Measurements from ENCODE around the gene CNN2. TPM values are rescaled to one million over a fixed set of nuclear protein-coding genes. Genes with fewer than 3 reads are reported as not detected.
A peak's percentile ranks its signal among the peaks of the same experiment; 100 is the strongest.

Gene CNN2
- total and polyA plus RNA-seq, 2 of the 8 experiments (the other 6 are each of a cell fraction or from before 2014, with no cell fraction given) = 189 to 551 TPM

GRCh38 chr19:1065606-1066109 is 39.2 kb downstream of the CNN2 start:
- peak overlapping the region; percentile 35 to 68; a peak in 1 of 4 replicates for H3K4me2 ChIP-seq (ENCODE audit: insufficient read depth in 1 of 2, low read depth in 2 of 2, low read length in 2 of 2)
- no peak overlapping the region for H4K5ac ChIP-seq (ENCODE audit: insufficient read length, low read depth, low read length)
- TF ChIP-seq TAF7 (optimal IDR thresholded peaks at IDR 0.05; ENCODE audit: borderline replicate concordance, low read depth, low read length) (no peak), SUZ12 (IDR thresholded peaks at IDR 0.05; ENCODE audit: low read length) (no peak), POLR2AphosphoS5 (IDR thresholded peaks at IDR 0.05; ENCODE audit: low read depth, low read length) (0 out of 2 replicates have a peak, but pooled peaks have one; percentile 20)
- no peak overlapping the region; the same call in 1 of the 2 replicates for H4K8ac ChIP-seq (ENCODE audit: extremely low read depth, insufficient read depth, low read length)
- peaks cover 0 to 8% of the 10 kb centered on the region in 2 experiments for H4K20me1 ChIP-seq (replicated peaks in 1 of 2; ENCODE audit: control insufficient read depth in 1 of 2, insufficient read depth in 2 of 2, low read length in 2 of 2)
- H3K4me3 ChIP-seq (ENCODE audit: extremely low read depth in 1 of 4, insufficient read depth in 2 of 4, low read depth in 3 of 4, low read length in 4 of 4) = no peak overlapping the region
- peaks cover 11% of the 10 kb centered on the region; the same call in 1 of the 2 replicates for H3K23me2 ChIP-seq (ENCODE audit: low read depth, low read length)
- H3K18ac ChIP-seq (ENCODE audit: extremely low read depth, low read length) = peak overlapping the region; percentile 38; the same call in 1 of the 2 replicates
- peak overlapping the region; percentile 29; the same call in 1 of the 2 replicates for H2AK5ac ChIP-seq (ENCODE audit: low read depth, low read length)
- H2BK15ac ChIP-seq (ENCODE audit: low read length) = peak overlapping the region; percentile 46; the same call in 1 of the 2 replicates
- no peaks in the 10 kb centered on the region for H3K36me3 ChIP-seq (ENCODE audit: control insufficient read depth in 2 of 4, insufficient read depth in 4 of 4, low read length in 3 of 4)
- H4K91ac ChIP-seq (replicated peaks; ENCODE audit: insufficient read length, low read length) = no peak overlapping the region
- H3K9me3 ChIP-seq (ENCODE audit: insufficient read depth in 2 of 2, low read depth in 1 of 2, low read length in 1 of 2) = peaks cover 0 to 21% of the 10 kb centered on the region in 2 experiments; a peak in 2 of 4 replicates
- H3K79me2 ChIP-seq (ENCODE audit: control insufficient read depth in 1 of 2, insufficient read depth in 2 of 2, low read length in 2 of 2) = no peaks in the 10 kb centered on the region
- H3K9ac ChIP-seq (replicated peaks in 1 of 4; ENCODE audit: extremely low read depth in 1 of 4, low read depth in 3 of 4, low read length in 3 of 4) = no peak overlapping the region
- H3K4ac ChIP-seq (replicated peaks; ENCODE audit: insufficient read length, low read depth, low read length) = peak overlapping the region; percentile 67
- H2BK12ac ChIP-seq (ENCODE audit: low read depth, low read length) = 0 out of 2 replicates have a peak overlapping the region, but pooled peaks have one; percentile 80
- peak overlapping the region; percentile 60; the same call in 1 of the 2 replicates for H2BK5ac ChIP-seq (ENCODE audit: low read depth, low read length)
- no peak overlapping the region for H3K56ac ChIP-seq (replicated peaks; ENCODE audit: insufficient read length, low read depth, low read length)
- WGBS, 2 experiments (ENCODE audit: extremely low coverage in 1 of 2, insufficient coverage in 1 of 2, insufficient read length in 1 of 2, insufficient replicate concordance in 2 of 2, low coverage in 1 of 2, low lambda C conversion rate in 2 of 2, missing lambda C conversion rate in 1 of 2) = 79% methylated on average over 17 of the region's 17 CpGs; no CpG with 5 or more reads in 1 of the 2 experiments
- peaks cover 0 to 26% (median 18%) of the 10 kb centered on the region in 4 experiments; a peak in 5 of 7 replicates for H3K27me3 ChIP-seq (replicated peaks in 1 of 4; ENCODE audit: control insufficient read depth in 3 of 4, extremely low read depth in 1 of 4, insufficient read depth in 3 of 4, low read length in 3 of 4)
- H3K27ac ChIP-seq (ENCODE audit: low read depth, low read length) = no peak overlapping the region
- ChIA-PET POLR2A (ENCODE audit: partially characterized antibody) (interaction anchor here (0.5 to 6.9 kb wide), 15 partner anchors 9 to 290 kb away, joined by 3 to 97 read pairs (median 5); partner anchors contain the start of genes CIRBP, CNN2, GPX4 and RNU6-2), CTCF (ENCODE audit: partially characterized antibody) (interaction anchor here (0.9 to 5.2 kb wide), 15 partner anchors 9 to 387 kb away, joined by 3 to 54 read pairs (median 4); partner anchors contain the start of genes ABCA7 and ATP5F1D)
- no peak overlapping the region for H3K23ac ChIP-seq (ENCODE audit: insufficient read length)
- no peak for DNase-seq (ENCODE audit: low read depth in 1 of 2, low spot score in 2 of 2)
- FAIRE-seq = no peak
- no peak overlapping the region for H2AFZ ChIP-seq (ENCODE audit: low read length)
- no peak overlapping the region for H2BK120ac ChIP-seq (replicated peaks; ENCODE audit: low read depth, low read length)
- peaks cover 0 to 27% (median 19%) of the 10 kb centered on the region in 4 experiments; a peak in 6 of 7 replicates for H3K4me1 ChIP-seq (replicated peaks in 1 of 4; ENCODE audit: control insufficient read depth in 3 of 4, insufficient read depth in 4 of 4, low read length in 3 of 4)
- H3K14ac ChIP-seq (ENCODE audit: insufficient read length) = no peak overlapping the region
- 0 out of 2 replicates have a peak overlapping the region, but pooled peaks have one; percentile 55 for H2BK20ac ChIP-seq (ENCODE audit: low read length)
- no peaks in the 10 kb centered on the region for H3K79me1 ChIP-seq (ENCODE audit: low read depth, low read length)

Measured in H1 (cell line).